ENCODE results near the gene EFNA5.
A peak's percentile ranks its signal among the peaks of the same experiment; 100 is the strongest.

Gene EFNA5

GRCh38 chr5:107570805-107571531 is 99.8 kb downstream of the EFNA5 start:
- peak; percentile 3 for DNase-seq (ENCODE audit: low spot score)

- no peak for DNase-seq (ENCODE audit: low spot score)
These were observed 100.6 kb downstream of the EFNA5 start for GRCh38 chr5:107570181-107570580.

GRCh38 chr5:107567901-107568671 is 102.7 kb downstream of the EFNA5 start:
- no peak for DNase-seq (ENCODE audit: low spot score)

- DNase-seq (ENCODE audit: low spot score), result no peak
These were observed 103.8 kb downstream of the EFNA5 start for GRCh38 chr5:107566986-107567385.

- DNase-seq (ENCODE audit: low spot score), result no peak
These were observed 104.7 kb downstream of the EFNA5 start for GRCh38 chr5:107565791-107566767.

- DNase-seq (ENCODE audit: low spot score), result no peak
These were observed 105.8 kb downstream of the EFNA5 start for GRCh38 chr5:107564931-107565372.

GRCh38 chr5:107563959-107564544 is 106.7 kb downstream of the EFNA5 start:
- DNase-seq (ENCODE audit: low spot score), result no peak

GRCh38 chr5:107560377-107560776 is 110.4 kb downstream of the EFNA5 start:
- no peak for DNase-seq (ENCODE audit: low spot score)

- DNase-seq (ENCODE audit: low spot score), result no peak
These were observed 111.8 kb downstream of the EFNA5 start for GRCh38 chr5:107558823-107559375.

- no peak for DNase-seq (ENCODE audit: low spot score)
These were observed 113.6 kb downstream of the EFNA5 start for GRCh38 chr5:107557051-107557658.

GRCh38 chr5:107556575-107556974 is 114.2 kb downstream of the EFNA5 start:
- no peak for DNase-seq (ENCODE audit: low spot score)

- no peak for DNase-seq (ENCODE audit: low spot score)
These were observed 115.2 kb downstream of the EFNA5 start for GRCh38 chr5:107555425-107556090.

- no peak for DNase-seq (ENCODE audit: low spot score)
These were observed 115.8 kb downstream of the EFNA5 start for GRCh38 chr5:107554776-107555424.

GRCh38 chr5:107553117-107553555 is 117.6 kb downstream of the EFNA5 start:
- no peak for DNase-seq (ENCODE audit: low spot score)

GRCh38 chr5:107551088-107551487 is 119.6 kb downstream of the EFNA5 start:
- DNase-seq (ENCODE audit: low spot score), result no peak

- DNase-seq (ENCODE audit: low spot score), result no peak
These were observed 121.2 kb downstream of the EFNA5 start for GRCh38 chr5:107549567-107549966.

GRCh38 chr5:107548477-107548876 is 122.3 kb downstream of the EFNA5 start:
- DNase-seq (ENCODE audit: low spot score), result no peak

GRCh38 chr5:107546719-107547118 is 124.0 kb downstream of the EFNA5 start:
- DNase-seq (ENCODE audit: low spot score), result no peak

GRCh38 chr5:107545486-107545885 is 125.3 kb downstream of the EFNA5 start:
- DNase-seq (ENCODE audit: low spot score), result no peak

- no peak for DNase-seq (ENCODE audit: low spot score)
These were observed 125.8 kb downstream of the EFNA5 start for GRCh38 chr5:107544967-107545366.
